C4-2B (cell line): Measurements from ENCODE around the gene HHIPL1.
"Not testable (repeated sequence)": the region's sequence is repeated elsewhere in the genome, so short reads cannot be mapped to it uniquely, and the experiment has no call there.

Experiments used
- H3K27ac ChIP-seq: fragments of 450-650 bp; 2 replicates; pipeline ENCODE4 v1.5.1; 2017
- CTCF ChIP-seq: fragments of 450-650 bp; conservative IDR thresholded peaks from 2 replicates; pipeline ENCODE4 v1.5.1; 2017; ENCODE audit warnings: mild to moderate bottlenecking
- ZFX ChIP-seq: fragments of 450-650 bp; IDR thresholded peaks from 2 replicates; pipeline ENCODE4 v1.6.1; 2017

HHIPL1 gene

GRCh38 chr14:99637624-99638023, 7.3 kb upstream of the HHIPL1 start:
- H3K27ac ChIP-seq, result no peak overlapping the region
- TF ChIP-seq CTCF (no peak), ZFX (no peak)

GRCh38 chr14:99642771-99643170, 2.2 kb upstream of the HHIPL1 start:
- H3K27ac ChIP-seq, result not testable (repeated sequence)

- no peak overlapping the region for H3K27ac ChIP-seq
- TF ChIP-seq ZFX (no peak), CTCF (no peak)
Measured at GRCh38 chr14:99643343-99643742, 1.6 kb upstream of the HHIPL1 start.

- TF ChIP-seq CTCF, result no peak
- TF ChIP-seq ZFX, result no peak
- H3K27ac ChIP-seq, result no peak overlapping the region
Measured at GRCh38 chr14:99644035-99644587, 818 bp upstream of the HHIPL1 start.

- TF ChIP-seq CTCF (no peak), ZFX (no peak)
- no peak overlapping the region for H3K27ac ChIP-seq
Measured at GRCh38 chr14:99645545-99646505, 896 bp downstream of the HHIPL1 start.

- H3K27ac ChIP-seq, result no peak overlapping the region
- TF ChIP-seq CTCF, result no peak
- no peak for TF ChIP-seq ZFX
Measured at GRCh38 chr14:99647411-99647810, 2.5 kb downstream of the HHIPL1 start.

- no peak overlapping the region for H3K27ac ChIP-seq
- no peak for TF ChIP-seq CTCF
- TF ChIP-seq ZFX, result no peak
Measured at GRCh38 chr14:99648027-99648784, 3.3 kb downstream of the HHIPL1 start.
